Activated CD4-positive, alpha-beta T cell treated with anti-CD3 and anti-CD28 coated beads, Interleukin-2, amount 10 ng/mL, durations not matched to agents 24 days and 14 days (primary cell): ENCODE results near the gene POGK. TPM values are rescaled to one million over a fixed set of nuclear protein-coding genes. Genes with fewer than 3 reads are reported as not detected.

ENCODE experiments used
- DNase-seq: peaks from one replicate; pipeline ENCODE4 v3.0.0; 2022
- H3K27ac Mint-ChIP-seq: one replicate; pipeline ENCODE4 v1.8.0; 2022; ENCODE audit warnings: mild to moderate bottlenecking, mixed read lengths
- H3K27me3 Mint-ChIP-seq: one replicate; pipeline ENCODE4 v1.8.0; 2022; ENCODE audit warnings: mixed read lengths
- H3K36me3 Mint-ChIP-seq: one replicate; pipeline ENCODE4 v1.8.0; 2022; ENCODE audit warnings: low read depth, mild to moderate bottlenecking, mixed read lengths
- H3K4me1 Mint-ChIP-seq: one replicate; pipeline ENCODE4 v1.8.0; 2021; ENCODE audit warnings: mixed read lengths
- H3K4me3 Mint-ChIP-seq: one replicate; pipeline ENCODE4 v1.8.0; 2022; ENCODE audit warnings: mild to moderate bottlenecking, moderate library complexity, mixed read lengths
- H3K9me3 Mint-ChIP-seq: one replicate; pipeline ENCODE4 v1.8.0; 2021; ENCODE audit warnings: mixed read lengths
- intact Hi-C: fragments of 100-400 bp; cut with micrococcal nuclease; formaldehyde crosslinking; loops from one replicate; pipeline ENCODE4 v1.15.1; 2023
- total RNA-seq: library from RNA; stranded (reverse); gene quantifications from 2 replicates; pipeline ENCODE4 v1.2.3, GENCODE V29; 2022

The POGK gene
- total RNA-seq, 1 donor from 2014 or later: 52.4 TPM

GRCh38 chr1:166840309-166841274 lies 1.3 kb downstream of the POGK start:
- Mint-ChIP-seq H3K36me3 (peaks cover 42% of the 10 kb centered on the region), H3K4me1 (peaks cover 46% of the 10 kb centered on the region)

DNA sequence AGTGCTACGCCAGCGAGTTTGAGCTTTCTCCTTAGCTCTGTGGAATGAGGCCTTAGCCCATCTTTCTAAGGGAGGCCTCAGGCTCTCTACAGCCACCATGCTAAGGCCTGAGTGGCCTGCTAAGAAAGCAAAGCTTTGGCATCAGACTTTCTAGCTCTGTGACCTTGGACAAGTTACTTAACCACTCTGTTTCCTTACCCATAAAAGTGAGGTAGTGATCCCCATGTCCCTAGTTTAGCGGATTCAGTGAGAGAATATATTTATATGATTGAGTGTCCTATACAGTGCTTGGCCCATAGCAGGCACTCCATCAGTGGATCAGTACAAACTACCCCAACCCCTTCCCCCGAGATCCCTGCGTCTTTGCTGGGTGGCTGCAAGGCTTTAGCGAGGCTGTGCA lies 4.0 kb downstream of the POGK start:
- no peak overlapping the region for H3K4me3 Mint-ChIP-seq
- DNase-seq: no peak
- H3K9me3 Mint-ChIP-seq: peaks cover 4% of the 10 kb centered on the region
- H3K27ac Mint-ChIP-seq: no peak overlapping the region
- H3K27me3 Mint-ChIP-seq: no peaks in the 10 kb centered on the region
- intact Hi-C loops: no loop called here
- peaks cover 65% of the 10 kb centered on the region for H3K36me3 Mint-ChIP-seq
- peaks cover 55% of the 10 kb centered on the region for H3K4me1 Mint-ChIP-seq

More at GRCh38 chr1:166840309-166841274, 1.3 kb downstream of the POGK start:
- H3K4me3 Mint-ChIP-seq: peak overlapping the region; percentile 88
- H3K27ac Mint-ChIP-seq: peak overlapping the region; percentile 80
- intact Hi-C loops: no loop called here
- DNase-seq: no peak
- peaks cover 5% of the 10 kb centered on the region for H3K9me3 Mint-ChIP-seq
- no peaks in the 10 kb centered on the region for H3K27me3 Mint-ChIP-seq

GRCh38 chr1:166843769-166844596 lies 4.7 kb downstream of the POGK start:
- peaks cover 71% of the 10 kb centered on the region for H3K36me3 Mint-ChIP-seq
- H3K9me3 Mint-ChIP-seq: no peaks in the 10 kb centered on the region
- H3K4me1 Mint-ChIP-seq: peaks cover 50% of the 10 kb centered on the region
- H3K27me3 Mint-ChIP-seq: no peaks in the 10 kb centered on the region
- DNase-seq: no peak
- H3K27ac Mint-ChIP-seq: no peak overlapping the region
- intact Hi-C loops: no loop called here
- no peak overlapping the region for H3K4me3 Mint-ChIP-seq

DNA sequence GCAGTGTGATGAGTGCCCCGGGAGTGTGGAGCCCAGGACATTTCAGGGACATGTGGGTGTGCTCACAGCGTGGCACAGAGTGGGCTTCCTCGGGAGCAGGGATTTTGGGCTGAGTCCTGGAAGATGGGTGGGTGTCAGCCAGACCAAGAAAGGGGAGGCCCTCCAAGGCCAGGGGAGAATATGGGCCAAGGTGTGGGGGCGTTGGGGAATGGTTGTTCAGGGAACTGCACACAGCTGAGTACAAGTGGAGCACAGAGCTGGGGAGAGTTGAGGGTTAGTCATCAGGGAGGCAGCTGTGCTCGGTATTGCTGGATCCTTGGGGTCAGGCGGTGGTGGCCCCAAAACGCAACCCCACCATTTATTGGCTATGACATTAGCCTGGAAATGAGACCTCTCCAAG lies 5.5 kb downstream of the POGK start:
- peaks cover 79% of the 10 kb centered on the region for H3K36me3 Mint-ChIP-seq
- H3K27ac Mint-ChIP-seq: no peak overlapping the region
- no peaks in the 10 kb centered on the region for H3K27me3 Mint-ChIP-seq
- no peak overlapping the region for H3K4me3 Mint-ChIP-seq
- H3K9me3 Mint-ChIP-seq: no peaks in the 10 kb centered on the region
- intact Hi-C loops: no loop called here
- no peak for DNase-seq
- peaks cover 49% of the 10 kb centered on the region for H3K4me1 Mint-ChIP-seq

GRCh38 chr1:166848193-166848592 lies 8.9 kb downstream of the POGK start:
- H3K4me1 Mint-ChIP-seq: peaks cover 44% of the 10 kb centered on the region
- H3K9me3 Mint-ChIP-seq: no peaks in the 10 kb centered on the region
- H3K36me3 Mint-ChIP-seq: peaks cover 88% of the 10 kb centered on the region
- no peak overlapping the region for H3K4me3 Mint-ChIP-seq
- H3K27me3 Mint-ChIP-seq: no peaks in the 10 kb centered on the region
- DNase-seq: no peak
- no peak overlapping the region for H3K27ac Mint-ChIP-seq
- intact Hi-C loops: no loop called here

DNA sequence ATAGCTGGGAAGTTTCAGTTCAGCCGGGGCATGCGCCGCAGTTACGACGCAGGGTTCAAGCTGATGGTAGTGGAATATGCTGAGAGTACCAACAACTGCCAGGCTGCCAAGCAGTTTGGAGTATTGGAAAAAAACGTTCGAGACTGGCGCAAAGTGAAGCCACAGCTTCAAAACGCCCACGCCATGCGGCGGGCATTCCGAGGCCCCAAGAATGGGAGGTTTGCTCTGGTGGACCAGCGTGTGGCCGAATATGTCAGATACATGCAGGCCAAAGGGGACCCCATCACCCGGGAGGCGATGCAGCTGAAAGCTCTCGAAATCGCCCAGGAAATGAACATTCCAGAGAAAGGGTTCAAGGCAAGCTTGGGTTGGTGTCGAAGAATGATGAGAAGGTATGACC lies 9.9 kb downstream of the POGK start:
- Mint-ChIP-seq H3K27me3 (no peaks in the 10 kb centered on the region), H3K9me3 (no peaks in the 10 kb centered on the region), H3K27ac (no peak overlapping the region), H3K36me3 (peaks cover 88% of the 10 kb centered on the region), H3K4me1 (peaks cover 41% of the 10 kb centered on the region), H3K4me3 (no peak overlapping the region)
- DNase-seq: no peak
- intact Hi-C loops: no loop called here

- H3K36me3 Mint-ChIP-seq: peaks cover 82% of the 10 kb centered on the region
- no peak for DNase-seq
- peaks cover 18% of the 10 kb centered on the region for H3K4me1 Mint-ChIP-seq
- intact Hi-C loops: no loop called here
- no peaks in the 10 kb centered on the region for H3K9me3 Mint-ChIP-seq
- no peak overlapping the region for H3K27ac Mint-ChIP-seq
- H3K27me3 Mint-ChIP-seq: no peaks in the 10 kb centered on the region
- H3K4me3 Mint-ChIP-seq: no peak overlapping the region
These were observed 13.6 kb downstream of the POGK start for GRCh38 chr1:166852918-166853317.

DNA sequence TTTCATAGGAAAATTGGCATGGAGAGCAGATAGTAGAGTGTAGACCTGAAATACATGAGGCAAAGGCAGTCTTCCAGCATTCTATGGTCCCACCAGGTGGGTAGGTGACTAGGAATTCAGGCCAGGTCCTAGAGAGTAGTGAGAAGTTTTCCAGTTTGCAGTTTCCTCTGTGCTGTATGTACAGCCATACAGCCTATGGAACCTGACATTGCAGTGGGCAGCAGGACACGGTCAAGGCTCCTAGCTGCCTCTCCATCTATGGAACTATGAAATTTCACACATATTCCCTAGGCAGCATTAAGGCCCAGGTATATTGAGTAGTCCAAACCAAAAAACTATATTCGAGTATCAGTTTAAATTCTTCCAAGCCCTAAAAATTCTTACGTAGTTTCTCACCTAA lies 16.3 kb downstream of the POGK start:
- intact Hi-C loops: no loop called here
- peaks cover 74% of the 10 kb centered on the region for H3K36me3 Mint-ChIP-seq
- H3K27ac Mint-ChIP-seq: no peak overlapping the region

GRCh38 chr1:166857995-166858394 lies 18.7 kb downstream of the POGK start:
- peaks cover 18% of the 10 kb centered on the region for H3K4me1 Mint-ChIP-seq
- no peaks in the 10 kb centered on the region for H3K9me3 Mint-ChIP-seq
- H3K27ac Mint-ChIP-seq: no peak overlapping the region
- H3K27me3 Mint-ChIP-seq: no peaks in the 10 kb centered on the region
- H3K36me3 Mint-ChIP-seq: peaks cover 70% of the 10 kb centered on the region
- intact Hi-C loops: no loop called here
- DNase-seq: no peak
- H3K4me3 Mint-ChIP-seq: no peak overlapping the region

More for the DNA sequence above, 16.3 kb downstream of the POGK start:
- Mint-ChIP-seq H3K4me1 (peaks cover 20% of the 10 kb centered on the region), H3K4me3 (no peak overlapping the region), H3K9me3 (no peaks in the 10 kb centered on the region), H3K27me3 (no peaks in the 10 kb centered on the region)
- no peak for DNase-seq

DNA sequence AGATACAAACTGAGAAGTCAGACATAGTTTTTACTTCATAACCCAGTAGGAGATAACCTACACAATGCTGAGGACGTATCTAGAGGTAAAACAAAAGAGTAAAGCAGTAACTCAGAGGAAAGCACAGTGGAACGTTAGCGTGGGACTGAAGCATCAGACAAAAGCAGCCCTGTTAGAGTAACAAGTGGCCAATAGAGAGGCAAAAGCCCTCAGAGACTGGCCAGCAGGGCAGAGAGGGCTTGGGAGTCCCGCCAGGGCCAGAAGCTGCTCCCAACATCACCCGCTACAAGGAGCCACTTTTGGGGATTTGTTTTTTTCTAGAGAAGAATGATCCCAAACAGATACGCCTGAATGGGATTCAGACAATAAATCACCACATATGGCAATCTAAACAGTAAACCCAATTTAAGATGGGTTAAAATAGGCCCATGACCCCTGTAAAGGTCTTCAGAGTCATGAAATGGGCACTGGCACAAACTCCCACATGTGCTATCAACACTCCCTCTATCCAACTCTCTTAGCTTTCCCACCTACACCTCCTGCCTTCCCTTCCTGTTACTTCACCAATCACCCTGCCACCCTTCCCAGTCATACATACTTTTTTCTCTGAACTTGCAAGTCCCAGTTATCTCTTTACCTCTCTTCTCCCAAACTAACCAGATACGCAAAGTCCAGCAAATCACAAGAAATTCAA lies 19.6 kb downstream of the POGK start:
- Mint-ChIP-seq H3K4me3 (no peak overlapping the region), H3K27me3 (no peaks in the 10 kb centered on the region), H3K36me3 (peaks cover 67% of the 10 kb centered on the region), H3K27ac (peak overlapping the region; percentile 42), H3K9me3 (no peaks in the 10 kb centered on the region), H3K4me1 (peaks cover 14% of the 10 kb centered on the region)
- peak; percentile 50 for DNase-seq
- intact Hi-C loops: no loop called here

DNA sequence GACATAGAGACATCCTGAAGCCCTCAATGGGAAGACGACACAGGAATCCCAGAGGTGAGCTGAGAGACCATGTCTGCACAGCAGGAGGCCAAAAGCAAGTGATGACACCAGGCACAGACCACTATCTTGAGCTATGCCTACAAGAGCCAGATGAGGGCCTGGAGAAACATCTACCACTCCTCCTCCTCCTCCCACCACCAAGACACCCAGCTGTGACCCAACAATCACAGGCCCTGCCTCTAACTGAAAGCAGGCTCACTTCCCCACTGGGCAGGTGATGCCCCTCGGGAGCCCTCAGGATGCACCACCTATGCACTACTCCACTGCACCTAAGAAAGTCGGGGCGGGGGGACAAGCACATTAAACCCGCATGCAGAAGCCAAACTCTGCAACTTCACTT lies 20.3 kb downstream of the POGK start:
- intact Hi-C loops: no loop called here
- Mint-ChIP-seq H3K36me3 (peaks cover 64% of the 10 kb centered on the region), H3K4me3 (no peak overlapping the region), H3K9me3 (no peaks in the 10 kb centered on the region), H3K4me1 (peaks cover 12% of the 10 kb centered on the region), H3K27ac (peak overlapping the region; percentile 3), H3K27me3 (no peaks in the 10 kb centered on the region)
- DNase-seq: peak; percentile 52

DNA sequence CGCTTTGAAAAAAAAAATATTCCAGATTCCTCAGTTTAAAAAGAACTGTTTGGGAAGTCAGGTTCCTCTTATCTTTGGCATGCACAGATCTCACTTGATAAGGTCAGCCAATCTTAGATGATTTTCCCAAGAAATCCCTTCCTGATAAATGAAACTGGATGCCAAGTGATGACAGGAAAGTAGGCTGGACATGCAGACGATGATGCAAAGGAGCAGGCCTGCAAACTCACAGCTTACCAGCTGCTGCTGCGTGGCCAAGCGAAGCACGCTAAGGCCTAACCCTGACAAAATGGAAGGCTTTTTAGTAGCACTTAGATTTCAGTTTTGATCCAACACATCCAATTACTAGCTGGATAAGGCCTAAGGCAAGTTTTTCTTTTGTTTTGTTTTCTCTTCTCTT lies 26.7 kb downstream of the POGK start:
- intact Hi-C loops: no loop called here
- Mint-ChIP-seq H3K27ac (no peak overlapping the region), H3K36me3 (peaks cover 53% of the 10 kb centered on the region), H3K27me3 (no peaks in the 10 kb centered on the region), H3K4me1 (peaks cover 30% of the 10 kb centered on the region), H3K4me3 (no peak overlapping the region), H3K9me3 (no peaks in the 10 kb centered on the region)
- peak; percentile 52 for DNase-seq

GRCh38 chr1:166868639-166869038 lies 29.4 kb downstream of the POGK start:
- peaks cover 43% of the 10 kb centered on the region for H3K36me3 Mint-ChIP-seq
- DNase-seq: no peak
- H3K4me3 Mint-ChIP-seq: no peak overlapping the region
- peaks cover 39% of the 10 kb centered on the region for H3K4me1 Mint-ChIP-seq
- no peaks in the 10 kb centered on the region for H3K9me3 Mint-ChIP-seq
- intact Hi-C loops: no loop called here
- peak overlapping the region; percentile 29 for H3K27ac Mint-ChIP-seq
- H3K27me3 Mint-ChIP-seq: no peaks in the 10 kb centered on the region
